Stimulated activated CD4-positive, alpha-beta T cell treated with anti-CD3 and anti-CD28 coated beads, Interleukin-4, amount 100 ng/mL, for 48 hours (primary cell): Measurements from ENCODE around the gene FNBP1L.
"Not testable (repeated sequence)": the region's sequence is repeated elsewhere in the genome, so short reads cannot be mapped to it uniquely, and the experiment has no call there.

Experiments used
- DNase-seq, 2 donors: peaks; one replicate each; pipeline ENCODE4 v3.0.0-alpha.2; 2020; ENCODE audit warnings: low read depth in 2 of 2

The FNBP1L gene

GRCh38 chr1:93532780-93533378 is 85.0 kb downstream of the FNBP1L start:
- DNase-seq = no peak

- no peak for DNase-seq
Measured at GRCh38 chr1:93533677-93534076, 85.8 kb downstream of the FNBP1L start.

GRCh38 chr1:93537396-93537795 is 89.5 kb downstream of the FNBP1L start:
- no peak for DNase-seq

- DNase-seq = no peak
Measured at GRCh38 chr1:93537924-93538323, 90.0 kb downstream of the FNBP1L start.

- no peak for DNase-seq
Measured at GRCh38 chr1:93541045-93541444, 93.1 kb downstream of the FNBP1L start.

- DNase-seq = no peak
Measured at GRCh38 chr1:93542398-93542797, 94.5 kb downstream of the FNBP1L start.

GRCh38 chr1:93546162-93546863 is 98.4 kb downstream of the FNBP1L start:
- no peak for DNase-seq

GRCh38 chr1:93549131-93549530 is 101.2 kb downstream of the FNBP1L start:
- DNase-seq = no peak

- DNase-seq = no peak
Measured at GRCh38 chr1:93549811-93550210, 101.9 kb downstream of the FNBP1L start.

GRCh38 chr1:93552741-93553455 is 105.0 kb downstream of the FNBP1L start:
- DNase-seq = no peak

GRCh38 chr1:93553886-93554490 is 106.1 kb downstream of the FNBP1L start:
- not testable (repeated sequence) for DNase-seq

GRCh38 chr1:93554883-93555872 is 107.3 kb downstream of the FNBP1L start:
- DNase-seq = no peak

GRCh38 chr1:93556291-93556690 is 108.4 kb downstream of the FNBP1L start:
- DNase-seq = no peak

GRCh38 chr1:93559045-93559444 is 111.1 kb downstream of the FNBP1L start:
- no peak for DNase-seq

GRCh38 chr1:93559695-93560094 is 111.8 kb downstream of the FNBP1L start:
- DNase-seq = no peak

- no peak for DNase-seq
Measured at GRCh38 chr1:93565496-93566206, 117.7 kb downstream of the FNBP1L start.

GRCh38 chr1:93566227-93566626 is 118.3 kb downstream of the FNBP1L start:
- DNase-seq = no peak

GRCh38 chr1:93567255-93567918 is 119.5 kb downstream of the FNBP1L start:
- DNase-seq = no peak

GRCh38 chr1:93569489-93569888 is 121.6 kb downstream of the FNBP1L start:
- DNase-seq = no peak
